Ovary (tissue), 9 donors: Measurements from ENCODE around the gene RAP1A. TPM values are rescaled to one million over a fixed set of nuclear protein-coding genes. Genes with fewer than 3 reads are reported as not detected.

Source experiments
- DNase-seq, 5 donors: peaks; one replicate each; pipeline ENCODE4 v3.0.0-alpha.2; 2019 to 2020
- H3K27ac ChIP-seq, 2 donors: fragments of 200-600 bp; one replicate each; pipeline versions ENCODE4 v1.5.1 to v1.8.0; 2019 to 2022
- H3K27me3 ChIP-seq: fragments of 200-600 bp; one replicate; pipeline ENCODE4 v1.8.0; 2022
- H3K36me3 ChIP-seq: fragments of 200-600 bp; sonication (generic); one replicate; pipeline ENCODE4 v1.5.1; 2019
- H3K4me1 ChIP-seq: one replicate; pipeline ENCODE4 v1.8.1; 2013; ENCODE audit warnings: mild to moderate bottlenecking, moderate library complexity; ENCODE audit not compliant: insufficient read depth
- H3K4me3 ChIP-seq: fragments of 200-600 bp; sonication (generic); one replicate; pipeline ENCODE4 v1.5.1; 2017
- H3K9me3 ChIP-seq, 2 donors: fragments of 200-600 bp in 1 of 2; sonication (generic) in 1 of 2; one replicate each; pipeline versions ENCODE4 v1.5.1 to v1.8.1; 2013 to 2019; ENCODE audit warnings: mild to moderate bottlenecking in 1 of 2, moderate library complexity in 1 of 2
- CTCF ChIP-seq, 3 donors: fragments of 450-650 bp in 2 of 3; fragments of 200-600 bp in 1 of 3; IDR thresholded peaks; one replicate each; pipeline versions ENCODE4 v1.5.1 to v1.8.0; 2016 to 2022; ENCODE audit warnings: antibody characterized with exemption in 3 of 3, mild to moderate bottlenecking in 1 of 3
- EP300 ChIP-seq: sonication (generic); formaldehyde crosslinking; IDR thresholded peaks from one replicate; pipeline ENCODE4 v1.6.1; 2017; ENCODE audit warnings: antibody characterized with exemption
- POLR2A ChIP-seq: fragments of 450-650 bp; IDR thresholded peaks from one replicate; pipeline ENCODE4 v1.6.1; 2017; ENCODE audit warnings: antibody characterized with exemption, mild to moderate bottlenecking, moderate library complexity
- WGBS, 3 donors: extraction: QIAGEN DNeasy Blood & Tissue Kit in 1 of 3; methylation state at CpG; one replicate each; pipeline versions ENCODE4 v1.1.5 to v1.1.7; 2013 to 2017; 5-methylcytosine and 5-hydroxymethylcytosine counted together
- intact Hi-C, 4 donors: fragments of 100-400 bp; cut with DNase I; formaldehyde crosslinking; loops; one replicate each; pipeline versions ENCODE4 v1.11.0 to v1.15.1; 2022 to 2023
- polyA plus RNA-seq, 2 donors: library from polyadenylated mRNA; stranded (reverse); fragments of 200-250 nt in 1 of 2; fragments of 350-450 nt in 1 of 2; fragmentation: Illumina TruSeq in 1 of 2; extraction: RNeasy Lipid Tissue Mini Kit (QIAGEN cat#74804) in 1 of 2; gene quantifications; one replicate each; pipeline ENCODE4 v1.2.3, GENCODE V29; 2013 to 2014
- total RNA-seq, 7 donors: library from RNA; depleted of rRNA in 2 of 7; stranded (reverse); fragments of >200 nt in 2 of 7; fragmentation: NEBNext Ultra II Directional in 3 of 7; extraction: Animal tissue kit (Norgen Biotek cat#: 25700) in 3 of 7; gene quantifications; one replicate each; pipeline versions ENCODE4 v1.1.0 to v1.2.4, GENCODE V29; 2016 to 2023
- donor health status: DM: no; HTN: no; CAD: no; lungs with moderate emphysema.
- donor health status: DM: no; HTN: no; CAD: no.
- donor health status: Bipolar disorder and iron deficiency.
- donor health status: DM: yes; HTN: yes; CAD: no.
- donor health status: DM: no; HTN: no; CAD: no.
- donor health status: DM: yes; HTN: yes; CAD: no.

Gene RAP1A
- total and polyA plus RNA-seq, 9 donors, result 22.2 to 118 (median 59.1) TPM

GRCh38 chr1:111625276-111625675, 5.7 kb downstream of the RAP1A start:
- peaks cover 10% of the 10 kb centered on the region for H3K4me1 ChIP-seq
- intact Hi-C loops, result loop anchor here in 2 of 4 donors (10.0 kb wide), 2 partner anchors 110 kb away; partner anchors contain the start of gene INKA2 (in 1 of the 2)

GRCh38 chr1:111628153-111628552, 8.6 kb downstream of the RAP1A start:
- H3K9me3 ChIP-seq, result no peaks in the 10 kb centered on the region
- H3K36me3 ChIP-seq, result no peaks in the 10 kb centered on the region
- intact Hi-C loops, result loop anchor here in 2 of 4 donors (10.0 kb wide), 2 partner anchors 107 to 113 kb away; partner anchors contain the start of gene INKA2 (in 1 of the 2)
- peaks cover 5% of the 10 kb centered on the region for H3K4me1 ChIP-seq
- 38 to 45% (median 43%) methylated on average over 2 of the region's 2 CpGs for WGBS, 3 donors
- no peaks in the 10 kb centered on the region for H3K27me3 ChIP-seq
- no peak overlapping the region for H3K4me3 ChIP-seq
- TF ChIP-seq CTCF (IDR thresholded peaks at IDR 0.05) (no peak), EP300 (no peak), POLR2A (no peak)
- no peak overlapping the region for H3K27ac ChIP-seq
- DNase-seq, result no peak

More at GRCh38 chr1:111625276-111625675, 5.7 kb downstream of the RAP1A start:
- WGBS, 3 donors, result 13 to 15% (median 14%) methylated on average over 1 of the region's 1 CpG
- DNase-seq, result no peak
- Histone ChIP-seq H3K36me3 (no peaks in the 10 kb centered on the region), H3K27ac (no peak overlapping the region), H3K9me3 (no peaks in the 10 kb centered on the region), H3K4me3 (no peak overlapping the region), H3K27me3 (no peaks in the 10 kb centered on the region)
- TF ChIP-seq POLR2A (no peak), EP300 (no peak), CTCF (IDR thresholded peaks at IDR 0.05) (no peak)

- intact Hi-C loops, result loop anchor here in 2 of 4 donors (10.0 kb wide), 2 partner anchors 105 to 115 kb away; partner anchors contain the start of gene INKA2 (in 1 of the 2)
- Histone ChIP-seq H3K36me3 (no peaks in the 10 kb centered on the region), H3K4me3 (no peak overlapping the region), H3K27ac (no peak overlapping the region), H3K9me3 (no peaks in the 10 kb centered on the region), H3K4me1 (peaks cover 2% of the 10 kb centered on the region), H3K27me3 (no peaks in the 10 kb centered on the region)
- WGBS, 3 donors, result 66 to 75% (median 68%) methylated on average over 4 of the region's 4 CpGs
- no peak for DNase-seq
- TF ChIP-seq EP300 (no peak), CTCF (IDR thresholded peaks at IDR 0.05) (no peak), POLR2A (no peak)
Observed at GRCh38 chr1:111629190-111629954, 9.8 kb downstream of the RAP1A start.

GRCh38 chr1:111630567-111630966, 11.0 kb downstream of the RAP1A start:
- WGBS, 3 donors, result 91 to 96% (median 96%) methylated on average over 2 of the region's 2 CpGs
- Histone ChIP-seq H3K27ac (no peak overlapping the region), H3K27me3 (no peaks in the 10 kb centered on the region), H3K4me3 (no peak overlapping the region), H3K4me1 (peaks cover 2% of the 10 kb centered on the region), H3K36me3 (no peaks in the 10 kb centered on the region), H3K9me3 (no peaks in the 10 kb centered on the region)
- intact Hi-C loops, result no loop called here
- DNase-seq, result no peak
- no peak for TF ChIP-seq EP300
- no peak for TF ChIP-seq CTCF (IDR thresholded peaks at IDR 0.05)
- no peak for TF ChIP-seq POLR2A
